Hepatocyte (in vitro differentiated cells): Measurements from ENCODE around the gene ATP9B. TPM values are rescaled to one million over a fixed set of nuclear protein-coding genes. Genes with fewer than 3 reads are reported as not detected.

ENCODE experiments used
- DNase-seq: peaks from one replicate; pipeline ENCODE4 v3.0.0-alpha.2; 2016; ENCODE audit warnings: low spot score
- H2AFZ ChIP-seq: fragments of 200-600 bp; sonication (generic); 2 replicates; pipeline ENCODE4 v1.6.0; 2016; ENCODE audit warnings: antibody characterized with exemption, mild to moderate bottlenecking
- H3K27ac ChIP-seq: fragments of 200-600 bp; sonication (generic); 2 replicates; pipeline ENCODE4 v1.5.1; 2016; ENCODE audit warnings: mild to moderate bottlenecking
- H3K27me3 ChIP-seq: fragments of 200-600 bp; sonication (generic); 2 replicates; pipeline ENCODE4 v1.6.1; 2016
- H3K36me3 ChIP-seq: fragments of 200-600 bp; sonication (generic); replicated peaks from 2 replicates; pipeline ENCODE4 v1.5.1; 2016; ENCODE audit warnings: low read depth; ENCODE audit not compliant: insufficient read depth
- H3K4me1 ChIP-seq: fragments of 200-600 bp; sonication (generic); 2 replicates; pipeline ENCODE4 v1.5.1; 2016; ENCODE audit warnings: mild to moderate bottlenecking, moderate library complexity; ENCODE audit not compliant: insufficient read depth
- H3K4me2 ChIP-seq: fragments of 200-600 bp; sonication (generic); 2 replicates; pipeline ENCODE4 v1.6.0; 2016
- H3K4me3 ChIP-seq: fragments of 200-600 bp; sonication (generic); 2 replicates; pipeline ENCODE4 v1.5.1; 2016; ENCODE audit warnings: mild to moderate bottlenecking
- H3K79me2 ChIP-seq: fragments of 200-600 bp; sonication (generic); 2 replicates; pipeline ENCODE4 v1.6.0; 2017; ENCODE audit warnings: mild to moderate bottlenecking
- H3K9me2 ChIP-seq: fragments of 200-600 bp; sonication (generic); replicated peaks from 2 replicates; pipeline ENCODE4 v1.6.0; 2017; ENCODE audit warnings: mild to moderate bottlenecking; ENCODE audit not compliant: insufficient read depth
- H3K9me3 ChIP-seq: fragments of 200-600 bp; sonication (generic); 2 replicates; pipeline ENCODE4 v1.5.1; 2016; ENCODE audit warnings: low read depth, mild to moderate bottlenecking
- H4K20me1 ChIP-seq: fragments of 200-600 bp; sonication (generic); 2 replicates; pipeline ENCODE4 v1.6.0; 2016; ENCODE audit warnings: mild to moderate bottlenecking; ENCODE audit not compliant: insufficient read depth, poor library complexity, severe bottlenecking
- EZH2 ChIP-seq: fragments of 200-600 bp; sonication (generic); IDR thresholded peaks from 2 replicates; pipeline ENCODE4 v1.6.1; 2016; ENCODE audit warnings: antibody characterized with exemption, mild to moderate bottlenecking, borderline replicate concordance
- EZH2phosphoT487 ChIP-seq: fragments of 200-600 bp; sonication (generic); IDR thresholded peaks from one replicate; pipeline ENCODE4 v1.6.1; 2018; ENCODE audit warnings: antibody characterized with exemption, mild to moderate bottlenecking, low read depth, moderate library complexity; ENCODE audit not compliant: unreplicated experiment, severe bottlenecking
- WGBS: methylation state at CpG from one replicate; pipeline ENCODE4 v1.1.6; 2016; ENCODE audit warnings: low lambda C conversion rate; ENCODE audit errors: missing lambda C conversion rate; 5-methylcytosine and 5-hydroxymethylcytosine counted together
- polyA plus RNA-seq: library from polyadenylated mRNA; unstranded; fragments of >200 nt; fragmentation: Nextera tagmentation; extraction: Ambion mirVana; gene quantifications from 2 replicates; pipeline ENCODE4 v1.2.1, GENCODE V29; 2016
- total RNA-seq: library from RNA; depleted of rRNA; stranded (reverse); fragments of >200 nt; gene quantifications from 2 replicates; pipeline ENCODE4 v1.2.3, GENCODE V29; 2014
- TF ChIP-seq, protein P1 (sequence below): fragments of 200-600 bp; sonication (generic); IDR thresholded peaks from 2 replicates; pipeline ENCODE4 v1.5.1; 2016; ENCODE audit warnings: antibody characterized with exemption, mild to moderate bottlenecking; ENCODE audit not compliant: poor library complexity

The ATP9B gene
- total and polyA plus RNA-seq, 2 experiments from 2014 or later, result 14.6 to 23.8 TPM

DNA sequence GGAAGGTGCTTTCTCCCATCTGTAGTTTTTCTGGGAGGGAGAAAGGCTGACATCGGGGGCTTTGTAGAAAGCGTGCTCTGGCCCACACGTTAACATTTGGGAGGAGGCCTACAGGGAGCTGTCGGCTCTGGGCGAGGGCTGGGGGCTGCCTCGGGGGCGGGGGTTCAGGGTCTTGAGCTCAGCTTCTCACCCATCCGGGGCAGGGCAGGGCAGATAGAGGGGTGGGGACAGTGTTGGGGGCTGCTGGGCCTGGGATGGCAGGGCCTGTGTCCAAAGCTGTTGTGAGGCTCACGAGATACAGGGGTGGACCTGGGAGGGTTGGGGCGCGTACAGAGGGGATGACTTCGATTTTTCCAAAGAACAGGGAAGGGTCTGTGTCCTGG is 353.6 kb downstream of the ATP9B start:
- Histone ChIP-seq H3K4me3 (no peak overlapping the region), H3K79me2 (no peaks in the 10 kb centered on the region), H3K36me3 (no peaks in the 10 kb centered on the region), H3K4me1 (no peaks in the 10 kb centered on the region), H3K27me3 (no peaks in the 10 kb centered on the region), H3K4me2 (no peak overlapping the region), H4K20me1 (no peaks in the 10 kb centered on the region), H3K27ac (no peak overlapping the region), H2AFZ (no peak overlapping the region), H3K9me3 (no peaks in the 10 kb centered on the region), H3K9me2 (no peaks in the 10 kb centered on the region)
- no peak for DNase-seq
- WGBS, result 85% methylated on average over 11 of the region's 12 CpGs
- TF ChIP-seq EZH2phosphoT487 (no peak), EZH2 (no peak)
- TF ChIP-seq, protein P1, sequence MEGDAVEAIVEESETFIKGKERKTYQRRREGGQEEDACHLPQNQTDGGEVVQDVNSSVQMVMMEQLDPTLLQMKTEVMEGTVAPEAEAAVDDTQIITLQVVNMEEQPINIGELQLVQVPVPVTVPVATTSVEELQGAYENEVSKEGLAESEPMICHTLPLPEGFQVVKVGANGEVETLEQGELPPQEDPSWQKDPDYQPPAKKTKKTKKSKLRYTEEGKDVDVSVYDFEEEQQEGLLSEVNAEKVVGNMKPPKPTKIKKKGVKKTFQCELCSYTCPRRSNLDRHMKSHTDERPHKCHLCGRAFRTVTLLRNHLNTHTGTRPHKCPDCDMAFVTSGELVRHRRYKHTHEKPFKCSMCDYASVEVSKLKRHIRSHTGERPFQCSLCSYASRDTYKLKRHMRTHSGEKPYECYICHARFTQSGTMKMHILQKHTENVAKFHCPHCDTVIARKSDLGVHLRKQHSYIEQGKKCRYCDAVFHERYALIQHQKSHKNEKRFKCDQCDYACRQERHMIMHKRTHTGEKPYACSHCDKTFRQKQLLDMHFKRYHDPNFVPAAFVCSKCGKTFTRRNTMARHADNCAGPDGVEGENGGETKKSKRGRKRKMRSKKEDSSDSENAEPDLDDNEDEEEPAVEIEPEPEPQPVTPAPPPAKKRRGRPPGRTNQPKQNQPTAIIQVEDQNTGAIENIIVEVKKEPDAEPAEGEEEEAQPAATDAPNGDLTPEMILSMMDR, result no peak

DNA sequence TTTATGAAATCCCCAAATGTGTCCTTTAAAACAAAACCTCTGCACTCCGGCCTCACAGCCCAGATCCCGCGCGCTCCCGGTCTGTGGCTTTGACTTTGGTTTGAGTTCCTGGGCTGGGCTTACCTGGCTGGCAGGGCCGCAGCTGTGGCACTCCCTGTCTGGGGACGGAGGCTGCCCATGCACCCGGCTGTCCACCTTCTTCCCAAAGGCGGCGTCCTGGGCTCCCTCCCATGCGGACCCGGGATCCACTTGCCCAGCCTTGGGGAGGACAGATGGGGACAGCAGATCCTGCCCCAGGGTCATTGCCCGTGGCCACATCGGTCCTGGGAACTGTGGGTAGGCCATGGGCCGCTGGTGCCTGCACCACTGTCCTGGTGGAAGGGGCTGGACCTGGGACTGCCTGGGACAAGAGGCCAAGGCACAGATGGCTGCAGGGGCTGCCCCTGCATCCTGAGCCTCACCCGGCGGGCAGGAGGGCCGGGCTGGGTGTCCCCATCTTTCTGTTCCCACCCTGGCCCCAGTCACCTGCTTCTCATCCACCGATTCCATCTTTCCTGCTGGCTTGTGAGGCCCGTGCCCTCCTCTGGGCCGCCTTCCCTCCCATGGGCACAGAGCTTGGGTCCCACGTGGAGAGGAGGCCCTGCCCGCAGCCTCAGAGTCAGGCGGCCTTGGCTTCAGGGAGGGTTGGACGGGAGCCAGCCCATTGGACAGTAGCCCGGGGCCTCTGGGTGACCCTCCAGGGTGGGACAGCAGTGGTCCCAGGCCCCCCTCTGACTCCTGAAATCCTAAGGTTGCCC is 354.2 kb downstream of the ATP9B start:
- Histone ChIP-seq H3K27me3 (no peaks in the 10 kb centered on the region), H3K4me3 (no peak overlapping the region), H3K36me3 (no peaks in the 10 kb centered on the region), H4K20me1 (no peaks in the 10 kb centered on the region), H3K4me1 (no peaks in the 10 kb centered on the region), H3K4me2 (no peak overlapping the region), H2AFZ (no peak overlapping the region), H3K79me2 (no peaks in the 10 kb centered on the region), H3K27ac (no peak overlapping the region), H3K9me3 (no peaks in the 10 kb centered on the region), H3K9me2 (no peaks in the 10 kb centered on the region)
- TF ChIP-seq EZH2 (no peak), EZH2phosphoT487 (no peak)
- TF ChIP-seq, protein P1, result no peak
- WGBS, result 96% methylated on average over 25 of the region's 26 CpGs
- DNase-seq, result no peak

DNA sequence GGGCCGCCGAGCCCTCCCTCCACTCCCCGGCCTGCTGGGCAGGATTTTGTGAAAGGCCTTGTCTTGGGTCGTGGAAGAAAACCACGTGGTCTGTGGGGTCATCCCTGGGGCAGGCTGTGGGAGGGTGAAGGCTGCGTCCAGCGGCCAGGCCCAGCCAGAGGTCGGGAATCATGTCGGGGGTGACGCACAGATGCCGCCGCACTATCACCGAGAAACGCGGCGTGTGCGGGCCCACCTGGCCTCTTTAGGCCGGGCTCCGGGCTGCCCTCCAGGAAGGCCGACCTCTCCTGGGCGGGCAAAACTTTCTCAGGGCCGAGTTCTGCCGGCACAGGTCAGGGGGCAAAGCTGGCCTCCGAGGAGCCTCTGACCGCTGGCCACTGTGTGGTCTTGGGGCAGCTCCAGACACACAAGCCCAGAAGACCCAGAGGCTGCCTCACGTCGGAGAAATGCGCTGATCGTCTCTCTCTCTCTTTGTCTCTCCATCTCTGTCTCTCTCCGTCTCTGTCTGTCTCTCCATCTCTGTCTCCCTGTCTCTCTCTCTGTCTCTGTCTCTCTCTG is 354.9 kb downstream of the ATP9B start:
- Histone ChIP-seq H3K79me2 (no peaks in the 10 kb centered on the region), H2AFZ (no peak overlapping the region), H3K27me3 (no peaks in the 10 kb centered on the region), H4K20me1 (no peaks in the 10 kb centered on the region), H3K4me1 (no peaks in the 10 kb centered on the region), H3K4me3 (no peak overlapping the region), H3K4me2 (no peak overlapping the region), H3K27ac (no peak overlapping the region), H3K9me3 (no peaks in the 10 kb centered on the region), H3K36me3 (no peaks in the 10 kb centered on the region), H3K9me2 (no peaks in the 10 kb centered on the region)
- 89% methylated on average over 30 of the region's 30 CpGs for WGBS
- no peak for DNase-seq
- TF ChIP-seq EZH2phosphoT487, result no peak
- TF ChIP-seq EZH2, result no peak
- TF ChIP-seq, protein P1, result no peak
